Measurements from ENCODE around the gene NUDT12. TPM values are rescaled to one million over a fixed set of nuclear protein-coding genes. Genes with fewer than 3 reads are reported as not detected.

Gene NUDT12
- total RNA-seq, 1 experiment from 2014 or later, result 12.3 TPM

DNA sequence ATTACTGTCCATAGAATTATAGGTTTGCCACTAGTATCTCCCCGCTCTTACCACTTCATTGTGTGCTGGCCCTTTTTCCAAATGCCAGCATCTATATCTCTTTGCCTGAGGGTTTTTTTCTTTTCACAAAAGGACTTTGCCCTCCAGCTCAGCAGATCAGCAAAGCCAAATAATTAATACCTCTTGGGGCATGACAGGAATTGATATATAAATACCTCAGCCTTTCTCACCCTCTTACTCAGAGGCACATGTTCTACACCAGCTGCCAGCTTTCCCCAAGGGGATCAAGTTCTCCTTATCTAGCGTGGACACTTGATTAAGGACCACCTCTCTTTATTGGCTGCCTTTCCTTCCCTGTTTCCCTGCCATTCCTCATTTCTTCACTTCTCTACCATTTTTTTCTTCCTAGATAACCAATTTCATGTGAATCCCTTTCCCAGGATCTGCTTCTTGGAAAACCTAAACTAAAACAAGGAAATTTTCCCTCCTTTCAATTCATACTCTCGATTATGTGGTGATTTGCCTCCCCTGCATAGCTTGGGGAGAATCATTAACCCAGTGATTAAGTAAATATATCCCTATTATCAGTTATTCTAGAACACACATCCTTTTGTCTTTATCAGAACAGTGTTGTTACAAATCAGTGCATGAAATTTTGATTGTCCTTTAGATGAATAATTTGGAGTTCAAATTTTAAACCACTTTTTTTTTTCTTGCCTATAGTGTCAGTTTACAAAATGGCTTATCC lies 6.9 kb upstream of the NUDT12 start:
- Mint-ChIP-seq H3K27ac (ENCODE audit: unreplicated experiment) (no peak overlapping the region), H3K27me3 (ENCODE audit: insufficient read depth, unreplicated experiment) (no peaks in the 10 kb centered on the region), H3K36me3 (ENCODE audit: insufficient read depth, unreplicated experiment) (no peaks in the 10 kb centered on the region), H3K4me1 (ENCODE audit: low read depth, unreplicated experiment) (peaks cover 11% of the 10 kb centered on the region), H3K4me3 (ENCODE audit: unreplicated experiment) (no peak overlapping the region), H3K9me3 (ENCODE audit: unreplicated experiment) (no peaks in the 10 kb centered on the region)
- no peaks in the 10 kb centered on the region for H3K36me3 ChIP-seq (ENCODE audit: control insufficient read depth, insufficient read depth, low read length)
- no peaks in the 10 kb centered on the region for H3K9me3 ChIP-seq
- BruUV-seq (replicated peaks), result no TSS peak
- CTCF ChIA-PET, result no interaction called here
- H3K4me1 ChIP-seq, result peaks cover 17% of the 10 kb centered on the region
- POLR2A ChIA-PET, result no interaction called here
- no peaks in the 10 kb centered on the region for H3K27me3 ChIP-seq (replicated peaks; ENCODE audit: control insufficient read depth, insufficient read depth, low read length)
- peak in 1 of 2 experiments; percentile 9 for DNase-seq
- H3K4me3 ChIP-seq (ENCODE audit: low read depth, low read length), result no peak overlapping the region
- intact Hi-C loops (cut with micrococcal nuclease; ENCODE audit: unreplicated experiment), result no loop called here
- no peak for TF ChIP-seq CTCF (IDR thresholded peaks at IDR 0.05; ENCODE audit: insufficient read depth in 1 of 2, low read depth in 1 of 2, low read length in 1 of 2, severe bottlenecking in 1 of 2, unreplicated experiment in 1 of 2)

DNA sequence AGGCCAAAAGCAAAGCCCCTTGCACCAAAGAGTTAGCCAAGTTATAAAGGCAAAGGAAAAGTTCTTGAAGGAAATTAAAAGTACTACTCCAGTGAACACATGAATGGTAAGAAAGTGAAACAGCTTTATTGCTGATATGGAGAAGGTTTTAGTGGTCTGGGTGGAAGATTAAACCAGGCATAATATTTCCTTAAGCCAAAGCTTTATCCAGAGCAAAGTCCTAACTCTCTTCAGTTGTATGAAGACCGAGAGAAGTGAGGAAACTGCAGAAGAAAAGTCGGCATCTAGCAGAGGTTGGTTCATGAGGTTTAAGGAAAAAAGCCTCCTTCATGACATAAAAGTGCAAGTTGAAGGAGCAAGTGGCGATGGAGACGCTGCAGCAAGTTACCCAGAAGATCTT lies 3.1 kb upstream of the NUDT12 start:
- no peaks in the 10 kb centered on the region for H3K27me3 Mint-ChIP-seq (ENCODE audit: insufficient read depth, unreplicated experiment)
- H3K4me3 ChIP-seq (ENCODE audit: low read depth, low read length), result no peak overlapping the region
- H3K4me1 Mint-ChIP-seq (ENCODE audit: low read depth, unreplicated experiment), result peaks cover 19% of the 10 kb centered on the region
- no peaks in the 10 kb centered on the region for H3K9me3 Mint-ChIP-seq (ENCODE audit: unreplicated experiment)
- intact Hi-C loops (cut with micrococcal nuclease; ENCODE audit: unreplicated experiment), result no loop called here
- no peak for TF ChIP-seq CTCF (IDR thresholded peaks at IDR 0.05; ENCODE audit: insufficient read depth in 1 of 2, low read depth in 1 of 2, low read length in 1 of 2, severe bottlenecking in 1 of 2, unreplicated experiment in 1 of 2)
- POLR2A ChIA-PET, result no interaction called here
- H3K36me3 ChIP-seq (ENCODE audit: control insufficient read depth, insufficient read depth, low read length), result no peaks in the 10 kb centered on the region
- no peak for DNase-seq
- BruUV-seq (replicated peaks), result no TSS peak
- CTCF ChIA-PET, result no interaction called here
- H3K9me3 ChIP-seq, result no peaks in the 10 kb centered on the region
- peaks cover 9% of the 10 kb centered on the region for H3K36me3 Mint-ChIP-seq (ENCODE audit: insufficient read depth, unreplicated experiment)
- no peak overlapping the region for H3K27ac Mint-ChIP-seq (ENCODE audit: unreplicated experiment)
- no peaks in the 10 kb centered on the region for H3K27me3 ChIP-seq (replicated peaks; ENCODE audit: control insufficient read depth, insufficient read depth, low read length)
- H3K4me1 ChIP-seq, result peaks cover 20% of the 10 kb centered on the region
- no peak overlapping the region for H3K4me3 Mint-ChIP-seq (ENCODE audit: unreplicated experiment)

- Mint-ChIP-seq H3K4me1 (ENCODE audit: low read depth, unreplicated experiment) (peaks cover 7% of the 10 kb centered on the region), H3K27ac (ENCODE audit: unreplicated experiment) (peak overlapping the region; percentile 79), H3K27me3 (ENCODE audit: insufficient read depth, unreplicated experiment) (no peaks in the 10 kb centered on the region), H3K9me3 (ENCODE audit: unreplicated experiment) (no peaks in the 10 kb centered on the region), H3K4me3 (ENCODE audit: unreplicated experiment) (peak overlapping the region; percentile 91), H3K36me3 (ENCODE audit: insufficient read depth, unreplicated experiment) (peaks cover 14% of the 10 kb centered on the region)
- no peak for TF ChIP-seq CTCF (IDR thresholded peaks at IDR 0.05; ENCODE audit: insufficient read depth in 1 of 2, low read depth in 1 of 2, low read length in 1 of 2, severe bottlenecking in 1 of 2, unreplicated experiment in 1 of 2)
- BruUV-seq (replicated peaks), result TSS peak; percentile 77
- peak in 1 of 2 experiments; percentile 8 for DNase-seq
- peaks cover 4% of the 10 kb centered on the region; the same call in 1 of the 2 replicates for H3K4me1 ChIP-seq
- ChIA-PET POLR2A (no interaction called here), CTCF (no interaction called here)
- H3K27me3 ChIP-seq (replicated peaks; ENCODE audit: control insufficient read depth, insufficient read depth, low read length), result no peaks in the 10 kb centered on the region
- intact Hi-C loops (cut with micrococcal nuclease; ENCODE audit: unreplicated experiment), result no loop called here
- H3K36me3 ChIP-seq (ENCODE audit: control insufficient read depth, insufficient read depth, low read length), result no peaks in the 10 kb centered on the region
- peak overlapping the region; percentile 69 for H3K4me3 ChIP-seq (ENCODE audit: low read depth, low read length)
- no peaks in the 10 kb centered on the region for H3K9me3 ChIP-seq
Observed at GRCh38 chr5:103561685-103562452, 720 bp downstream of the NUDT12 start.
